HG03521 (cell line): ENCODE measurements around the gene RUNDC3A.
"Not testable (repeated sequence)": the region's sequence is repeated elsewhere in the genome, so short reads cannot be mapped to it uniquely, and the experiment has no call there.

Source experiments
- ATAC-seq: cut with Tn5 transposase; IDR thresholded peaks from one replicate; pipeline ENCODE4 v1.9.1; 2021; ENCODE audit warnings: mild to moderate bottlenecking, moderate library complexity; ENCODE audit not compliant: unreplicated experiment

The RUNDC3A gene

GRCh38 chr17:44318077-44318892, 9.9 kb downstream of the RUNDC3A start:
- no peak for ATAC-seq

GRCh38 chr17:44320066-44320465, 11.7 kb downstream of the RUNDC3A start:
- no peak for ATAC-seq

- ATAC-seq, result no peak
Observed at GRCh38 chr17:44321246-44322120, 13.1 kb downstream of the RUNDC3A start.

GRCh38 chr17:44322236-44322895, 14.0 kb downstream of the RUNDC3A start:
- ATAC-seq, result no peak

GRCh38 chr17:44323359-44324091, 15.1 kb downstream of the RUNDC3A start:
- ATAC-seq, result no peak

GRCh38 chr17:44324092-44324570, 15.7 kb downstream of the RUNDC3A start:
- ATAC-seq, result no peak

- ATAC-seq, result peak; percentile 70
Observed at GRCh38 chr17:44324571-44325275, 16.3 kb downstream of the RUNDC3A start, which contains the start of gene SLC25A39. SLC25A39 (minus strand) TSS chr17:44324823; CDS start chr17:44323562, 1,261 bp downstream.

GRCh38 chr17:44326861-44327444, 18.6 kb downstream of the RUNDC3A start:
- peak; percentile 50 for ATAC-seq

- no peak for ATAC-seq
Observed at GRCh38 chr17:44327715-44328449, 19.5 kb downstream of the RUNDC3A start.

GRCh38 chr17:44329516-44329915, 21.1 kb downstream of the RUNDC3A start:
- not testable (repeated sequence) for ATAC-seq

GRCh38 chr17:44330263-44330662, 21.9 kb downstream of the RUNDC3A start:
- ATAC-seq, result not testable (repeated sequence)

- no peak for ATAC-seq
Observed at GRCh38 chr17:44331249-44331760, 22.9 kb downstream of the RUNDC3A start.

- ATAC-seq, result no peak
Observed at GRCh38 chr17:44333371-44333770, 25.0 kb downstream of the RUNDC3A start.

GRCh38 chr17:44334315-44334714, 25.9 kb downstream of the RUNDC3A start:
- ATAC-seq, result no peak

GRCh38 chr17:44334727-44335126, 26.3 kb downstream of the RUNDC3A start:
- ATAC-seq, result no peak

GRCh38 chr17:44335564-44335963, 27.2 kb downstream of the RUNDC3A start:
- ATAC-seq, result no peak

GRCh38 chr17:44335968-44336367, 27.6 kb downstream of the RUNDC3A start:
- ATAC-seq, result no peak

- ATAC-seq, result no peak
Observed at GRCh38 chr17:44338702-44339101, 30.3 kb downstream of the RUNDC3A start.
